ENCODE data around the gene WWOX.

The WWOX gene

GRCh38 chr16:78461087-78461486 lies 361.6 kb downstream of the WWOX start:
- Histone ChIP-seq H2AFZ (ENCODE audit: low read depth, low read length) (no peak overlapping the region), H3K9me3 (ENCODE audit: low read length) (peaks cover 4% of the 10 kb centered on the region), H3K4me3 (ENCODE audit: low read length) (no peak overlapping the region), H3K27me3 (ENCODE audit: insufficient read depth, low read length) (no peaks in the 10 kb centered on the region), H3K36me3 (ENCODE audit: insufficient read depth, low read length) (no peaks in the 10 kb centered on the region), H3K4me1 (ENCODE audit: insufficient read depth, low read length) (peaks cover 14% of the 10 kb centered on the region)

- H3K9me3 ChIP-seq (ENCODE audit: low read length), result peaks cover 4% of the 10 kb centered on the region
- no peaks in the 10 kb centered on the region for H3K36me3 ChIP-seq (ENCODE audit: insufficient read depth, low read length)
- H2AFZ ChIP-seq (ENCODE audit: low read depth, low read length), result peak overlapping the region; percentile 5
- H3K27me3 ChIP-seq (ENCODE audit: insufficient read depth, low read length), result no peaks in the 10 kb centered on the region
- no peak overlapping the region for H3K4me3 ChIP-seq (ENCODE audit: low read length)
- peaks cover 14% of the 10 kb centered on the region for H3K4me1 ChIP-seq (ENCODE audit: insufficient read depth, low read length)
Measured at GRCh38 chr16:78461496-78462287, 362.2 kb downstream of the WWOX start.

- Histone ChIP-seq H3K27me3 (ENCODE audit: insufficient read depth, low read length) (no peaks in the 10 kb centered on the region), H3K9me3 (ENCODE audit: low read length) (peaks cover 4% of the 10 kb centered on the region), H3K4me3 (ENCODE audit: low read length) (peak overlapping the region; percentile 20), H3K36me3 (ENCODE audit: insufficient read depth, low read length) (no peaks in the 10 kb centered on the region), H2AFZ (ENCODE audit: low read depth, low read length) (peak overlapping the region; percentile 5), H3K4me1 (ENCODE audit: insufficient read depth, low read length) (peaks cover 14% of the 10 kb centered on the region)
Measured at GRCh38 chr16:78462288-78463208, 363.1 kb downstream of the WWOX start.

DNA sequence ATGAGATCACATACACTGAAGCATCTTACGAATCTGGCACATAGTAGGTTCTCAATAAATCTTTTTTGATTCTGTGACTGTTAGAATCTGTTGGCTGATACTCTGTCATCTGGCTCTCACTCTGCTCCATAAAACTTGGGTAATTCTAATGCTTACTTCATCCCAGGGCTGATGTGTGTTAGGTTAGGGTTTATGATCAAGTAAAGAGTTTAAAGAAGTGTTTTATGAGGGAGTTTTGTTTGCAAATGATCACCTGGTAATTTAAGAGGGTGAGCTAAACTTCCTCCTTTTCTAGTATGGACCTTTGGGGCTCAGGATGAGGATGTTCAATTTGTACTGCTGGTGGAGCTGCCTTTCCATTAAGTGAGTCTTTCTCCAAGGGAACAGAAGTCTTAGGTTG lies 364.1 kb downstream of the WWOX start:
- peaks cover 14% of the 10 kb centered on the region for H3K4me1 ChIP-seq (ENCODE audit: insufficient read depth, low read length)
- no peak overlapping the region for H2AFZ ChIP-seq (ENCODE audit: low read depth, low read length)
- no peak overlapping the region for H3K4me3 ChIP-seq (ENCODE audit: low read length)
- H3K9me3 ChIP-seq (ENCODE audit: low read length), result peaks cover 4% of the 10 kb centered on the region
- H3K36me3 ChIP-seq (ENCODE audit: insufficient read depth, low read length), result no peaks in the 10 kb centered on the region
- no peaks in the 10 kb centered on the region for H3K27me3 ChIP-seq (ENCODE audit: insufficient read depth, low read length)

GRCh38 chr16:78464833-78465232 lies 365.4 kb downstream of the WWOX start:
- no peak overlapping the region for H3K4me3 ChIP-seq (ENCODE audit: low read length)

DNA sequence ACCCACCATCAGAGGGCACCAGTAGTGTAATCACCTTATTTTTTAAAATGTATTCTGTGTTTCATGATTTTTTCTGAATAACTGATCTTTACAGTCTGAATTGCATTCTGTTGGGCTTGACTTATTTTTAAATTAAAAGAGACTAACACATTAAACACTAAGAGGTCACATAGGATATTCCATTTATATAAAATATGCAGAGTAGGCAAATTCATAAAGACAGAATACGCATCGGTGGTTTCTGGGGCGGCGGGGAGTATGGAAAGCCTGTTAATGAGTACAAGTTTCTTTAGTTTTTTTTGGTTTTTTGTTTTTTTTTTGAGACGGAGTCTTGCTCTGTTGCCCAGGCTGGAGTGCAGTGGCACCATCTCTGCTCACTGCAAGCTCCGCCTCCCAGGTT lies 366.3 kb downstream of the WWOX start:
- Histone ChIP-seq H3K4me1 (ENCODE audit: insufficient read depth, low read length) (peaks cover 14% of the 10 kb centered on the region), H3K36me3 (ENCODE audit: insufficient read depth, low read length) (no peaks in the 10 kb centered on the region), H2AFZ (ENCODE audit: low read depth, low read length) (no peak overlapping the region), H3K4me3 (ENCODE audit: low read length) (no peak overlapping the region), H3K27me3 (ENCODE audit: insufficient read depth, low read length) (no peaks in the 10 kb centered on the region), H3K9me3 (ENCODE audit: low read length) (peaks cover 4% of the 10 kb centered on the region)

More at GRCh38 chr16:78464833-78465232, 365.4 kb downstream of the WWOX start:
- H3K27me3 ChIP-seq (ENCODE audit: insufficient read depth, low read length), result no peaks in the 10 kb centered on the region
- H2AFZ ChIP-seq (ENCODE audit: low read depth, low read length), result no peak overlapping the region
- H3K4me1 ChIP-seq (ENCODE audit: insufficient read depth, low read length), result peaks cover 14% of the 10 kb centered on the region
- no peaks in the 10 kb centered on the region for H3K36me3 ChIP-seq (ENCODE audit: insufficient read depth, low read length)
- peaks cover 4% of the 10 kb centered on the region for H3K9me3 ChIP-seq (ENCODE audit: low read length)

DNA sequence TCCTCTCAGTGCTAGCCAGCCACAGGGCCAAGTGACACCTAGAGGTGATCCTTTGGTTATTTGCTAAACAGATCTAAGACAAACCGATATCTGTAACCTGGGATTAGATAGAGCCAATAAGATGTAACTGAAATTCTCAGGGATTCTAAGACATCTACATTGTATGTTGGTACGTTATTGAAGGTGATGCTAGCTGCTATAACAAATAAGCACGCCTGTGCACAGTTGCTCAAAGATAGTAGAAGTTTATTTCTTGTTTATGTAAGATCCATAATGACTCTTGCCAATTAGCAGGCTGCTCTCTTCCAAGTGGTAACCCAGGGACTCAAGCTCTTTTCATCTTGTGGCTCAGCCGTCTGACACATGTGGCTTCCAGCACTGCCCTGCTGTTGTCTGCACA lies 370.3 kb downstream of the WWOX start:
- H3K36me3 ChIP-seq (ENCODE audit: insufficient read depth, low read length), result no peaks in the 10 kb centered on the region
- no peak overlapping the region for H2AFZ ChIP-seq (ENCODE audit: low read depth, low read length)
- H3K9me3 ChIP-seq (ENCODE audit: low read length), result peaks cover 3% of the 10 kb centered on the region
- no peaks in the 10 kb centered on the region for H3K4me1 ChIP-seq (ENCODE audit: insufficient read depth, low read length)
- H3K4me3 ChIP-seq (ENCODE audit: low read length), result no peak overlapping the region
- H3K27me3 ChIP-seq (ENCODE audit: insufficient read depth, low read length), result no peaks in the 10 kb centered on the region

- Histone ChIP-seq H3K4me3 (ENCODE audit: low read length) (no peak overlapping the region), H3K36me3 (ENCODE audit: insufficient read depth, low read length) (no peaks in the 10 kb centered on the region), H3K9me3 (ENCODE audit: low read length) (no peaks in the 10 kb centered on the region), H3K27me3 (ENCODE audit: insufficient read depth, low read length) (no peaks in the 10 kb centered on the region), H3K4me1 (ENCODE audit: insufficient read depth, low read length) (no peaks in the 10 kb centered on the region), H2AFZ (ENCODE audit: low read depth, low read length) (no peak overlapping the region)
Measured at GRCh38 chr16:78473031-78473699, 373.7 kb downstream of the WWOX start.

GRCh38 chr16:78474762-78475161 lies 375.3 kb downstream of the WWOX start:
- Histone ChIP-seq H3K4me3 (ENCODE audit: low read length) (no peak overlapping the region), H3K27me3 (ENCODE audit: insufficient read depth, low read length) (no peaks in the 10 kb centered on the region), H3K36me3 (ENCODE audit: insufficient read depth, low read length) (no peaks in the 10 kb centered on the region), H3K9me3 (ENCODE audit: low read length) (no peaks in the 10 kb centered on the region), H2AFZ (ENCODE audit: low read depth, low read length) (no peak overlapping the region), H3K4me1 (ENCODE audit: insufficient read depth, low read length) (no peaks in the 10 kb centered on the region)

GRCh38 chr16:78476615-78477014 lies 377.2 kb downstream of the WWOX start:
- no peak overlapping the region for H2AFZ ChIP-seq (ENCODE audit: low read depth, low read length)
- H3K36me3 ChIP-seq (ENCODE audit: insufficient read depth, low read length), result no peaks in the 10 kb centered on the region
- H3K4me3 ChIP-seq (ENCODE audit: low read length), result no peak overlapping the region
- H3K27me3 ChIP-seq (ENCODE audit: insufficient read depth, low read length), result no peaks in the 10 kb centered on the region
- no peaks in the 10 kb centered on the region for H3K9me3 ChIP-seq (ENCODE audit: low read length)
- no peaks in the 10 kb centered on the region for H3K4me1 ChIP-seq (ENCODE audit: insufficient read depth, low read length)

DNA sequence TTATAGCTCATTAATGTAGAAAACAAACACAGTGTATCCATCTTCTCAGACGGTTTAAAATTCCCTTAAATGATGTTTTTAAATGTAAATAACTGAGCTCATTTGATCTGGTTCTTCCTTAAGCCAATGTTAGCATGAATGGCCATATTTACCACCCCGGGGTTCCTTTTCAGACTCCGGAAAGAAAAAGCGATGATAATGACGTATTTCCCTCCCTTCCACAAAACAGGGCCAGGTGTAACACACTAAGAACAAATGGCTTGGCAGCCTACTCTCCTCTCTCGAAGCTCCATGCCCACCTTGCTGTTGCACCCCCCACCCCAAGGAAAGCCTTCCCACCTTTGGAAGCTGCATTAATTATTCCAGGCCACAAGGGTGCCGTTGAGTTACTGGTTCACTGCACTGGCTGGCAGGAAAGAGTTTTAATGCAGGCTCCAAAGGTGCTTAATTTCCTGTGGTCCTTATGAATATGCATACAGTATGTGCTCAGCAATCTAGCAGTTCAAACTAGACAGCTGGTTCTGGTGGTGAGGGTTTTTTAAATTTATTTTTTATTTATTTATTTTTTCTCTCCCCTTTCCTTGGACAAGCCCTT lies 378.9 kb downstream of the WWOX start:
- Histone ChIP-seq H3K4me1 (ENCODE audit: insufficient read depth, low read length) (no peaks in the 10 kb centered on the region), H3K4me3 (ENCODE audit: low read length) (no peak overlapping the region), H2AFZ (ENCODE audit: low read depth, low read length) (no peak overlapping the region), H3K9me3 (ENCODE audit: low read length) (no peaks in the 10 kb centered on the region), H3K36me3 (ENCODE audit: insufficient read depth, low read length) (no peaks in the 10 kb centered on the region), H3K27me3 (ENCODE audit: insufficient read depth, low read length) (no peaks in the 10 kb centered on the region)

DNA sequence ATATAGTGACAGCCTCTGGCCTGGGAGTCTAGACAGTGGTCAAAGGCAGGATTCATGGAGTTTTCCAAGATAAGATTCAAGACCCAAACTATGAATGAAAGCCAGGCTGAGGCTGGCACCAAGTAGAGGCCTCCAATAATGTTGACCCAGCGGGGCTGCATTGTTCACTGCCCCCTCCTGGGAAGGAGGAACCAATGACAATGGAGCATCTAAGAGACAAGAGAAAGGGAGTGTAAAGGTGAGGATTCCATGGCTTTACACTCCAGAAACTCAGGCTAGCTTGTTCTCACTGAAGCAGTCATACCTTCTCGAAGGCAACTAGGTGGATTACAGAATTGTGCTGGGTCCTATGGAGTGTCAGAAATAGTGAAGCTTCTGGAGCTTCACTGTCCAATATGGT lies 380.3 kb downstream of the WWOX start:
- no peaks in the 10 kb centered on the region for H3K36me3 ChIP-seq (ENCODE audit: insufficient read depth, low read length)
- no peak overlapping the region for H2AFZ ChIP-seq (ENCODE audit: low read depth, low read length)
- H3K4me1 ChIP-seq (ENCODE audit: insufficient read depth, low read length), result peaks cover 2% of the 10 kb centered on the region
- H3K4me3 ChIP-seq (ENCODE audit: low read length), result no peak overlapping the region
- no peaks in the 10 kb centered on the region for H3K27me3 ChIP-seq (ENCODE audit: insufficient read depth, low read length)
- H3K9me3 ChIP-seq (ENCODE audit: low read length), result no peaks in the 10 kb centered on the region
